HG02840 (cell line): Measurements from ENCODE around the gene IKBKE.

Experiments
- ATAC-seq: cut with Tn5 transposase; IDR thresholded peaks from one replicate; pipeline ENCODE4 v1.9.1; 2021; ENCODE audit warnings: mild to moderate bottlenecking, moderate library complexity, moderate number of reproducible peaks; ENCODE audit not compliant: unreplicated experiment, low FRiP score

The IKBKE gene

GRCh38 chr1:206509612-206510257, 39.5 kb downstream of the IKBKE start:
- ATAC-seq, result no peak

- no peak for ATAC-seq
These were observed 40.1 kb downstream of the IKBKE start for GRCh38 chr1:206510371-206510770.

GRCh38 chr1:206511362-206512057, 41.2 kb downstream of the IKBKE start:
- ATAC-seq, result no peak

GRCh38 chr1:206512058-206512850, 42.0 kb downstream of the IKBKE start:
- no peak for ATAC-seq

GRCh38 chr1:206512851-206513180, 42.5 kb downstream of the IKBKE start:
- no peak for ATAC-seq

- ATAC-seq, result no peak
These were observed 43.2 kb downstream of the IKBKE start for GRCh38 chr1:206513312-206514111.

GRCh38 chr1:206514813-206515387, 44.6 kb downstream of the IKBKE start:
- no peak for ATAC-seq

GRCh38 chr1:206516728-206516990, 46.4 kb downstream of the IKBKE start:
- ATAC-seq, result no peak

- no peak for ATAC-seq
These were observed 47.5 kb downstream of the IKBKE start for GRCh38 chr1:206517784-206518183.

- no peak for ATAC-seq
These were observed 47.9 kb downstream of the IKBKE start for GRCh38 chr1:206518206-206518605.

GRCh38 chr1:206518743-206519142, 48.5 kb downstream of the IKBKE start:
- ATAC-seq, result no peak

GRCh38 chr1:206521127-206521526, 50.9 kb downstream of the IKBKE start:
- no peak for ATAC-seq

GRCh38 chr1:206521694-206522402, 51.6 kb downstream of the IKBKE start:
- ATAC-seq, result no peak

- ATAC-seq, result no peak
These were observed 54.6 kb downstream of the IKBKE start for GRCh38 chr1:206524739-206525364.

GRCh38 chr1:206526064-206526911, 56.0 kb downstream of the IKBKE start:
- no peak for ATAC-seq

- ATAC-seq, result no peak
These were observed 59.1 kb downstream of the IKBKE start for GRCh38 chr1:206529425-206529824.

- ATAC-seq, result no peak
These were observed 62.1 kb downstream of the IKBKE start for GRCh38 chr1:206532368-206532767.

- no peak for ATAC-seq
These were observed 64.3 kb downstream of the IKBKE start for GRCh38 chr1:206534552-206534951.

GRCh38 chr1:206535853-206536188, 65.5 kb downstream of the IKBKE start:
- no peak for ATAC-seq
